Prostate gland (tissue), 2 donors: Measurements from ENCODE around the gene TBRG1. TPM values are rescaled to one million over a fixed set of nuclear protein-coding genes. Genes with fewer than 3 reads are reported as not detected.

ENCODE experiments used
- DNase-seq: peaks from one replicate; pipeline ENCODE4 v3.0.0-alpha.2; 2019; ENCODE audit warnings: low spot score
- H3K27ac ChIP-seq, 2 donors: fragments of 200-600 bp; sonication (generic); 2 replicates each; pipeline ENCODE4 v1.5.1; 2017 to 2019
- H3K27me3 ChIP-seq: fragments of 200-600 bp; sonication (generic); replicated peaks from 2 replicates; pipeline ENCODE4 v1.5.1; 2019; ENCODE audit not compliant: insufficient read depth
- H3K36me3 ChIP-seq, 2 donors: fragments of 200-600 bp; sonication (generic); 1 replicate in 1 of 2; 2 replicates in 1 of 2; pipeline versions ENCODE4 v1.5.1 to v1.8.1; 2017 to 2019
- H3K4me1 ChIP-seq: fragments of 200-600 bp; sonication (generic); replicated peaks from 2 replicates; pipeline ENCODE4 v1.5.1; 2019
- H3K4me3 ChIP-seq, 2 donors: fragments of 200-600 bp; sonication (generic); 2 replicates each; pipeline ENCODE4 v1.5.1; 2017 to 2019
- H3K9me3 ChIP-seq: fragments of 200-600 bp; sonication (generic); 2 replicates; pipeline ENCODE4 v1.5.1; 2017
- POLR2A ChIP-seq: fragments of 450-650 bp; IDR thresholded peaks from one replicate; pipeline ENCODE4 v1.6.1; 2016; ENCODE audit warnings: antibody characterized with exemption, mild to moderate bottlenecking
- POLR2AphosphoS5 ChIP-seq: sonication (generic); formaldehyde crosslinking; IDR thresholded peaks from one replicate; pipeline ENCODE4 v1.6.1; 2017; ENCODE audit warnings: antibody characterized with exemption
- WGBS: methylation state at CpG from one replicate; pipeline ENCODE4 v1.1.5; 2018; 5-methylcytosine and 5-hydroxymethylcytosine counted together
- intact Hi-C: fragments of 100-400 bp; cut with DNase I; formaldehyde crosslinking; loops from one replicate; pipeline ENCODE4 v1.14.2; 2022
- total RNA-seq, 2 donors: library from RNA; depleted of rRNA; stranded (reverse); fragments of >200 nt; gene quantifications; one replicate each; pipeline ENCODE4 v1.1.0, GENCODE V29; 2016
- TF ChIP-seq, protein P1 (sequence below), 4 experiments: fragments of 200-600 bp in 2 of 4; fragments of 450-650 bp in 2 of 4; sonication (generic) in 2 of 4; IDR thresholded peaks; 1 replicate in 3 of 4; 2 replicates in 1 of 4; pipeline ENCODE4 v1.5.1; 2016 to 2019; ENCODE audit warnings: antibody characterized with exemption in 4 of 4, mild to moderate bottlenecking in 2 of 4, moderate library complexity in 2 of 4

TBRG1 gene
- total RNA-seq, 2 donors from 2014 or later = 30.8 to 33.8 TPM

DNA sequence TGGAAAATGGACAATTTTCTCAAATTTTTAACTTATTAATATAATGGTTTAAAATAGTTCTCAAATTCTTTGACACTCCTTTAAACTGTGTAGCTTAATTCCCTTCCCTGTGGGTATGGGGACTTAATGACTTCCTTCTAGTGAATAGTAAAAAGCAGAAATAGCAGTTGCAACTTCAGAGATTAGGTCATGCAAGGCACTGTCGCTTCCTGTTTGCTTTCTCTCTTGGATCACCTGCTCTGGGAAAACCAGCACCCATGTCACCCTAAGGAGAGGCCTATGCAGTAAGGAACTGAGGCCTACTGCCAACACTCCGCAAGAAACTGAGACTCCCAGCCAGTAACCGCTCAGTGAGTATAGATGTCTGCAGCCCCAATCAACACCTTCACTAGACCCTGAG, 16.9 kb upstream of the TBRG1 start:
- no peak for DNase-seq
- 83% methylated on average over 3 of the region's 3 CpGs for WGBS
- no peak overlapping the region for H3K4me3 ChIP-seq
- TF ChIP-seq, protein P1, sequence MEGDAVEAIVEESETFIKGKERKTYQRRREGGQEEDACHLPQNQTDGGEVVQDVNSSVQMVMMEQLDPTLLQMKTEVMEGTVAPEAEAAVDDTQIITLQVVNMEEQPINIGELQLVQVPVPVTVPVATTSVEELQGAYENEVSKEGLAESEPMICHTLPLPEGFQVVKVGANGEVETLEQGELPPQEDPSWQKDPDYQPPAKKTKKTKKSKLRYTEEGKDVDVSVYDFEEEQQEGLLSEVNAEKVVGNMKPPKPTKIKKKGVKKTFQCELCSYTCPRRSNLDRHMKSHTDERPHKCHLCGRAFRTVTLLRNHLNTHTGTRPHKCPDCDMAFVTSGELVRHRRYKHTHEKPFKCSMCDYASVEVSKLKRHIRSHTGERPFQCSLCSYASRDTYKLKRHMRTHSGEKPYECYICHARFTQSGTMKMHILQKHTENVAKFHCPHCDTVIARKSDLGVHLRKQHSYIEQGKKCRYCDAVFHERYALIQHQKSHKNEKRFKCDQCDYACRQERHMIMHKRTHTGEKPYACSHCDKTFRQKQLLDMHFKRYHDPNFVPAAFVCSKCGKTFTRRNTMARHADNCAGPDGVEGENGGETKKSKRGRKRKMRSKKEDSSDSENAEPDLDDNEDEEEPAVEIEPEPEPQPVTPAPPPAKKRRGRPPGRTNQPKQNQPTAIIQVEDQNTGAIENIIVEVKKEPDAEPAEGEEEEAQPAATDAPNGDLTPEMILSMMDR (IDR thresholded peaks at IDR 0.05) = no peak
- TF ChIP-seq POLR2A (no peak), POLR2AphosphoS5 (no peak)
- H3K36me3 ChIP-seq = no peaks in the 10 kb centered on the region
- H3K27ac ChIP-seq = no peak overlapping the region
- intact Hi-C loops = no loop called here
- H3K4me1 ChIP-seq = no peaks in the 10 kb centered on the region
- no peaks in the 10 kb centered on the region for H3K27me3 ChIP-seq
- no peaks in the 10 kb centered on the region for H3K9me3 ChIP-seq

DNA sequence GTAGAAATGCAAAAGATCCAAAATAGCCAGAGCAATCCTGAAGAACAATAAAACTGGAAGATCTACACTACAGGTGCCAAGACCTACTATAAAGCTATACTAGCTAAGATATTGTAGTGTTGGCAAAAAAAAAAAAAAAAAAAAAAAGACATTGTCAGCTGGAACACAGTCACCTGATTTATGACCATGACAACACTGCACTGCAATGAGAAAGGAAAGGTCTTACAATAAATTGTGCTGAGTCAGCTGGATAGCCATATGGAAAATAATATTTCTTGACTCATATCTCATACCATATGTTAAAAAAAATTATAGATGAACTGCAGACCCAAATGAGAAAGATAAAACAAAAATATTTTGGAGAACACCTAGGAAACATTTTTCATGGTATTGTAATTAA, 14.5 kb upstream of the TBRG1 start:
- TF ChIP-seq POLR2A = no peak
- TF ChIP-seq POLR2AphosphoS5 = no peak
- TF ChIP-seq, protein P1 (IDR thresholded peaks at IDR 0.05) = no peak
- no peak for DNase-seq
- no peaks in the 10 kb centered on the region for H3K36me3 ChIP-seq

DNA sequence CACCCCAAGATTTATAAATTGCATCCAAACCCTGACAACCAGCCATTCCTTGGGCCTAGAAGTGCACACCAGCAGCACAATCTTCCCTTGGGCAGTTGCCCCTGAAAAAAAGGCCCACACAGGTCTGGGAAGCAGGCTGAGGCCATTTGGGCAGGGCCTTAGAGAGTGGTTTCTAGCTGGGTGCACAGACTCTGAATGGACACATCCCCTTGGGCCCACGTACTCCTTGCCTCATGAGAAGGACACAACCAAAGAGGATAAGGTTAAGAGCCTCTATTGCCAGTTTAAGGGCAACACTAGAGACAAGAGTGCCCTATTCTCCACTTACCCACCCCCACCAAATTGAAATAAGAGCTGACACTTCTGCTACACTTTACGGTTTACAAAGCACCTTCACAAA, 12.4 kb upstream of the TBRG1 start:
- H3K9me3 ChIP-seq = no peaks in the 10 kb centered on the region
- no peaks in the 10 kb centered on the region for H3K36me3 ChIP-seq
- H3K4me1 ChIP-seq = no peaks in the 10 kb centered on the region
- TF ChIP-seq POLR2A (no peak), POLR2AphosphoS5 (no peak)
- TF ChIP-seq, protein P1 (IDR thresholded peaks at IDR 0.05) = no peak
- DNase-seq = no peak
- WGBS = 86% methylated on average over 2 of the region's 2 CpGs
- no peak overlapping the region for H3K27ac ChIP-seq
- intact Hi-C loops = no loop called here
- H3K27me3 ChIP-seq = no peaks in the 10 kb centered on the region
- H3K4me3 ChIP-seq = no peak overlapping the region

More for the DNA sequence above, 14.5 kb upstream of the TBRG1 start:
- intact Hi-C loops = no loop called here
- H3K4me1 ChIP-seq = no peaks in the 10 kb centered on the region
- H3K9me3 ChIP-seq = no peaks in the 10 kb centered on the region
- H3K27ac ChIP-seq = no peak overlapping the region
- H3K27me3 ChIP-seq = no peaks in the 10 kb centered on the region
- H3K4me3 ChIP-seq = no peak overlapping the region

DNA sequence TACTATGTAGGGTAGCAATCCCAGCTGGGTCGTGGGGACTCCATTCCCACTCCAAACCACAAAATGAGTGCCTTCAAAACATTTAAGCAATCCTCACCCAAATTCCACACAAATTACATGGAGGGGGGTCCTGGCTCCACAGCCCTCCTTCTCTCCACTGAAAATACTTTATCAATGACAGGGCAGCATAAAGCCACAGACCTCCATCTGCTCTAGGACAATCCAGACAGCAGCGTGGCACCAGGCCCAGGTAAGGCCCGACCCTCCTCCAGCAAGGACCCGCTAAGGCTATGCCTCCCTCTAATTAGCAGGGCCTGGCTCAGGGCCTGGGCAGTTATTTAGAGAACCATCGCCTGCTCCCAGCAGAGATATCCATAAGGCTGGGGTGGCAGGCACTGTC, 11.6 kb upstream of the TBRG1 start, which contains the start of gene PANX3:
TSS of gene PANX3 (plus strand) at position 365 of the 400 bp plus-strand sequence. CDS start 129 bp downstream, outside the sequence.
- Histone ChIP-seq H3K9me3 (no peaks in the 10 kb centered on the region), H3K27me3 (no peaks in the 10 kb centered on the region), H3K36me3 (no peaks in the 10 kb centered on the region), H3K4me3 (no peak within 1 kb of the TSS), H3K27ac (no peak within 1 kb of the TSS), H3K4me1 (no peaks in the 10 kb centered on the region)
- no peak for DNase-seq
- 63% methylated on average over 5 of the region's 5 CpGs for WGBS
- TF ChIP-seq POLR2AphosphoS5 = no peak
- no peak for TF ChIP-seq POLR2A
- TF ChIP-seq, protein P1 (IDR thresholded peaks at IDR 0.05) = no peak
- intact Hi-C loops = no loop called here

DNA sequence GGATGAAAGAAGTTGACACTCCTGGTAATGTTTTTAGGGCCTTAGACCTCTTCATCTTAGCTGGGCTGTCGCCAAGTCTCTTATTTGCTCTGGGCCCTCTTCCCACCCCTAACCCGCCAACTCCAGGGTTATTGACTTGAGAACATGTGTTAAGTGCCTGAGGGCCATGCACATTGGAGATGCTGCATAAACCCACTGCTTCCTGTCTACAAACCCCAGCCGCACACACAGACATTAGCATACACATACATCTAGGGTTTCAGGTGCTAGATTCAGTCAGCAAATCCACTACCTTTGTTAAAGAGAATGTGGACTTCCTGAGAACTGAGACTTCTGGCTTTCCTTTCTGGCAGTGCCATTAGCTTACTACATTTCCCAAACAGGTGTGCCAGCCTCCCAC, 10.6 kb upstream of the TBRG1 start:
- no peak for TF ChIP-seq POLR2AphosphoS5
- 39% methylated on average over 3 of the region's 3 CpGs for WGBS
- Histone ChIP-seq H3K4me1 (no peaks in the 10 kb centered on the region), H3K27me3 (no peaks in the 10 kb centered on the region), H3K4me3 (no peak overlapping the region), H3K27ac (no peak overlapping the region), H3K9me3 (no peaks in the 10 kb centered on the region), H3K36me3 (no peaks in the 10 kb centered on the region)
- no peak for DNase-seq
- intact Hi-C loops = no loop called here
